HepG2 (cell line): ENCODE data around the gene EZH1. TPM values are rescaled to one million over a fixed set of nuclear protein-coding genes. Genes with fewer than 3 reads are reported as not detected.

Experiments used
- KLF11 ChIP-seq: IDR thresholded peaks from 2 replicates; pipeline ENCODE4 v1.6.1; 2016; ENCODE audit warnings: missing compliant biosample characterization
- KLF6 ChIP-seq: IDR thresholded peaks from 2 replicates; pipeline ENCODE4 v1.8.0; 2016; ENCODE audit warnings: missing biosample characterization, missing genetic modification reagents
- MAFF ChIP-seq: IDR thresholded peaks from 2 replicates; pipeline ENCODE4 v1.6.1; 2011; ENCODE audit warnings: low read depth, low read length, improper control_type of control experiment
- MED1 ChIP-seq: sonication (generic); formaldehyde crosslinking; IDR thresholded peaks from 2 replicates; pipeline ENCODE4 v1.4.0; 2020; ENCODE audit warnings: missing genetic modification reagents
- MYNN ChIP-seq: sonication (generic); formaldehyde crosslinking; IDR thresholded peaks from 2 replicates; pipeline ENCODE4 v1.4.0; 2020; ENCODE audit warnings: mild to moderate bottlenecking, low read depth, missing genetic modification reagents
- SALL2 ChIP-seq: sonication (generic); formaldehyde crosslinking; IDR thresholded peaks from 2 replicates; pipeline ENCODE4 v1.8.1; 2023; ENCODE audit warnings: mild to moderate bottlenecking, missing genetic modification reagents, inconsistent platforms
- TGIF2 ChIP-seq: IDR thresholded peaks from 2 replicates; pipeline ENCODE4 v1.6.1; 2016; ENCODE audit warnings: control low read depth, missing compliant biosample characterization
- XRCC5 ChIP-seq: fragments of 200-400 bp; formaldehyde crosslinking; optimal IDR thresholded peaks from 2 replicates; pipeline ENCODE3; 2017; ENCODE audit warnings: mild to moderate bottlenecking, low read length
- ZNF121 ChIP-seq: sonication (generic); formaldehyde crosslinking; IDR thresholded peaks from 2 replicates; pipeline ENCODE4 v1.5.0; 2020; ENCODE audit warnings: mild to moderate bottlenecking, missing genetic modification reagents
- ZNF20 ChIP-seq: sonication (generic); formaldehyde crosslinking; IDR thresholded peaks from 2 replicates; pipeline ENCODE4 v1.4.0; 2020; ENCODE audit warnings: mild to moderate bottlenecking, moderate library complexity, missing genetic modification reagents
- ZNF251 ChIP-seq: sonication (generic); formaldehyde crosslinking; IDR thresholded peaks from 2 replicates; pipeline ENCODE4 v1.9.0; 2021; ENCODE audit warnings: mild to moderate bottlenecking, missing genetic modification reagents
- polyA plus RNA-seq, 8 experiments: library from polyadenylated mRNA; depleted of rRNA in 3 of 8; stranded (reverse) in 7 of 8; unstranded in 1 of 8; fragments of >200 nt; fragmentation: Illumina TruSeq in 4 of 8; extraction: Trizol in 4 of 8; gene quantifications; 2 replicates each; pipeline versions ENCODE4 v1.2.1 to v1.2.3, GENCODE V29; 2011 to 2016; ENCODE audit warnings: low read depth in 4 of 8, missing spikeins in 1 of 8, mixed read lengths in 1 of 8; ENCODE audit not compliant: insufficient read depth in 1 of 8
- total RNA-seq, 5 experiments: library from RNA; depleted of rRNA; stranded (reverse); fragments of >200 nt; fragmentation: Illumina TruSeq; extraction: Trizol; gene quantifications; 2 replicates each; pipeline ENCODE4 v1.2.3, GENCODE V29; 2016; ENCODE audit warnings: low read depth in 1 of 5
- TF ChIP-seq, protein P1 (sequence below): sonication (generic); IDR thresholded peaks from 2 replicates; pipeline ENCODE4 v1.6.1; 2016; ENCODE audit warnings: low read depth, borderline replicate concordance
- TF ChIP-seq, protein P2 (sequence below): IDR thresholded peaks from 2 replicates; pipeline ENCODE4 v1.6.1; 2018; ENCODE audit warnings: missing genetic modification reagents
- TF ChIP-seq, protein P3 (sequence below), 2 experiments: sonication (generic) in 1 of 2; formaldehyde crosslinking in 1 of 2; IDR thresholded peaks; 2 replicates each; pipeline versions ENCODE4 v1.6.1 to v1.9.0; 2014 to 2022; ENCODE audit warnings: antibody characterized with exemption in 1 of 2, borderline replicate concordance in 1 of 2, inconsistent platforms in 1 of 2, low read depth in 1 of 2, missing genetic modification reagents in 1 of 2
- TF ChIP-seq, protein P4 (sequence below): sonication (generic); formaldehyde crosslinking; IDR thresholded peaks from 2 replicates; pipeline ENCODE4 v1.9.0; 2022; ENCODE audit warnings: low read depth, missing genetic modification reagents

The EZH1 gene
- total and polyA plus RNA-seq, 2 of the 13 experiments (the other 11 are each of a cell fraction or from before 2014, with no cell fraction given) = 11.6 to 24.0 TPM

DNA sequence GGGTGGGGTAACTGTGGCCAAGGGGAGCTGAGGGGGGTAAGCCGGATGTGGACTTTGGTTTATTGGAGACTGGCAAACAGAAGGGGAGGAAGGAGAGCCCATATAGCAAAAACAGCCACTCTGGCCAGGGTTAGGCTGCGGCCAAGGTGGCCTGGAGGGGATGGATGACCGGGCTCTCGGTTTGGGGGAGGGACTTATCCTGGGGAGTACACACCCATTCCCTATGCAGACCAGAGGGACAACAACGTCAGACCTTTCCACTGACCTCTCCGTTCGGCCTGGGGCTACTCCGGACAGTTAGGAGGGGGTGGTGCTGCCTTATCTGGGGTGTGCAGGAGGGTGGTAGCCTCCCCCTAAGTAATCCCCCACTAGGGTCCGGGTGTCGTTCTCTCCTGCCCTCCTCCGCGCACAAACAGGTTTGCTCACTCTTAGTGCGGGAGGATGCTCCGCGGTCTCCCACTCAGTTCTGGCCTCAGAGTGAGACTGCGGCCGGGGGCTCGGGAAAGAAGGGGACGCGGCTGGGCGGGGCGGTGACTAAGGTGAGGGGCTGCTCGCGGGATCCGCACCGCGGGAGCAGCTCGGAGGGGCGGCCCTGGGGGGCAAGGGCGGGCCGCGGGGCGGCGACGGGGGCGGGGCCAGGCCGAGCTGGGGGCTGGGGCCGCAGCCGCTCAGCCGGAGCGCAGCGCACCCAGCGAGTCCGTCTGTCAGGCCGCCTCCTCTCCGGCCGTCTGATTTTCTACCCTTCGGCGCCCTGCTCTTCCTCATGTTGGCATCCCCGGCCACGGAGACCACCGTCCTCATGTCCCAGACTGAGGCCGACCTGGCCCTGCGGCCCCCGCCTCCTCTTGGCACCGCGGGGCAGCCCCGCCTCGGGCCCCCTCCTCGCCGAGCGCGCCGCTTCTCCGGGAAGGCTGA is 35.4 kb upstream of the EZH1 start, which contains the start of gene WNK4 (continued):
- TF ChIP-seq, protein P1, sequence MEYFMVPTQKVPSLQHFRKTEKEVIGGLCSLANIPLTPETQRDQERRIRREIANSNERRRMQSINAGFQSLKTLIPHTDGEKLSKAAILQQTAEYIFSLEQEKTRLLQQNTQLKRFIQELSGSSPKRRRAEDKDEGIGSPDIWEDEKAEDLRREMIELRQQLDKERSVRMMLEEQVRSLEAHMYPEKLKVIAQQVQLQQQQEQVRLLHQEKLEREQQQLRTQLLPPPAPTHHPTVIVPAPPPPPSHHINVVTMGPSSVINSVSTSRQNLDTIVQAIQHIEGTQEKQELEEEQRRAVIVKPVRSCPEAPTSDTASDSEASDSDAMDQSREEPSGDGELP = peak; percentile 83; the same call in 1 of the 2 replicates
- peak; percentile 89; the same call in 1 of the 2 replicates for TF ChIP-seq KLF6 (CRISPR knock-in tag)
- TF ChIP-seq, protein P2, sequence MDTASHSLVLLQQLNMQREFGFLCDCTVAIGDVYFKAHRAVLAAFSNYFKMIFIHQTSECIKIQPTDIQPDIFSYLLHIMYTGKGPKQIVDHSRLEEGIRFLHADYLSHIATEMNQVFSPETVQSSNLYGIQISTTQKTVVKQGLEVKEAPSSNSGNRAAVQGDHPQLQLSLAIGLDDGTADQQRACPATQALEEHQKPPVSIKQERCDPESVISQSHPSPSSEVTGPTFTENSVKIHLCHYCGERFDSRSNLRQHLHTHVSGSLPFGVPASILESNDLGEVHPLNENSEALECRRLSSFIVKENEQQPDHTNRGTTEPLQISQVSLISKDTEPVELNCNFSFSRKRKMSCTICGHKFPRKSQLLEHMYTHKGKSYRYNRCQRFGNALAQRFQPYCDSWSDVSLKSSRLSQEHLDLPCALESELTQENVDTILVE = peak; percentile 89
- TF ChIP-seq, protein P3, sequence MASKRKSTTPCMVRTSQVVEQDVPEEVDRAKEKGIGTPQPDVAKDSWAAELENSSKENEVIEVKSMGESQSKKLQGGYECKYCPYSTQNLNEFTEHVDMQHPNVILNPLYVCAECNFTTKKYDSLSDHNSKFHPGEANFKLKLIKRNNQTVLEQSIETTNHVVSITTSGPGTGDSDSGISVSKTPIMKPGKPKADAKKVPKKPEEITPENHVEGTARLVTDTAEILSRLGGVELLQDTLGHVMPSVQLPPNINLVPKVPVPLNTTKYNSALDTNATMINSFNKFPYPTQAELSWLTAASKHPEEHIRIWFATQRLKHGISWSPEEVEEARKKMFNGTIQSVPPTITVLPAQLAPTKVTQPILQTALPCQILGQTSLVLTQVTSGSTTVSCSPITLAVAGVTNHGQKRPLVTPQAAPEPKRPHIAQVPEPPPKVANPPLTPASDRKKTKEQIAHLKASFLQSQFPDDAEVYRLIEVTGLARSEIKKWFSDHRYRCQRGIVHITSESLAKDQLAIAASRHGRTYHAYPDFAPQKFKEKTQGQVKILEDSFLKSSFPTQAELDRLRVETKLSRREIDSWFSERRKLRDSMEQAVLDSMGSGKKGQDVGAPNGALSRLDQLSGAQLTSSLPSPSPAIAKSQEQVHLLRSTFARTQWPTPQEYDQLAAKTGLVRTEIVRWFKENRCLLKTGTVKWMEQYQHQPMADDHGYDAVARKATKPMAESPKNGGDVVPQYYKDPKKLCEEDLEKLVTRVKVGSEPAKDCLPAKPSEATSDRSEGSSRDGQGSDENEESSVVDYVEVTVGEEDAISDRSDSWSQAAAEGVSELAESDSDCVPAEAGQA (IDR thresholded peaks at IDR 0.05; ENCODE audit: low read depth) = no peak
- TF ChIP-seq, protein P3 (CRISPR knock-in tag; IDR thresholded peaks at IDR 0.05; ENCODE audit: borderline replicate concordance) = 0 out of 2 replicates have a peak, but pooled peaks have one; percentile 38
- TF ChIP-seq ZNF251 = no peak
- TF ChIP-seq ZNF121 (CRISPR knock-in tag) = peak; percentile 64; the same call in 1 of the 2 replicates
- peak; percentile 87; the same call in 1 of the 2 replicates for TF ChIP-seq TGIF2 (CRISPR knock-in tag)
- TF ChIP-seq, protein P4, sequence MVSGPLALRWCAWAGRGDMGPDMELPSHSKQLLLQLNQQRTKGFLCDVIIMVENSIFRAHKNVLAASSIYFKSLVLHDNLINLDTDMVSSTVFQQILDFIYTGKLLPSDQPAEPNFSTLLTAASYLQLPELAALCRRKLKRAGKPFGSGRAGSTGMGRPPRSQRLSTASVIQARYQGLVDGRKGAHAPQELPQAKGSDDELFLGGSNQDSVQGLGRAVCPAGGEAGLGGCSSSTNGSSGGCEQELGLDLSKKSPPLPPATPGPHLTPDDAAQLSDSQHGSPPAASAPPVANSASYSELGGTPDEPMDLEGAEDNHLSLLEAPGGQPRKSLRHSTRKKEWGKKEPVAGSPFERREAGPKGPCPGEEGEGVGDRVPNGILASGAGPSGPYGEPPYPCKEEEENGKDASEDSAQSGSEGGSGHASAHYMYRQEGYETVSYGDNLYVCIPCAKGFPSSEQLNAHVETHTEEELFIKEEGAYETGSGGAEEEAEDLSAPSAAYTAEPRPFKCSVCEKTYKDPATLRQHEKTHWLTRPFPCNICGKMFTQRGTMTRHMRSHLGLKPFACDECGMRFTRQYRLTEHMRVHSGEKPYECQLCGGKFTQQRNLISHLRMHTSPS (CRISPR knock-in tag) = peak; percentile 89
- TF ChIP-seq ZNF20 (CRISPR knock-in tag) = no peak
- no peak; the same call in 1 of the 2 replicates for TF ChIP-seq KLF11 (CRISPR knock-in tag)
- TF ChIP-seq MED1 (CRISPR knock-in tag) = peak; percentile 91
- TF ChIP-seq SALL2 (CRISPR knock-in tag) = 0 out of 2 replicates have a peak, but pooled peaks have one; percentile 3
- no peak for TF ChIP-seq MAFF
- TF ChIP-seq MYNN = peak; percentile 39
- TF ChIP-seq XRCC5 = peak; percentile 91
